Astrocyte of the cerebellum (primary cell): ENCODE data around the gene USP25.

Experiments used
- DNase-seq: peaks from one replicate; pipeline ENCODE4 v3.0.0-alpha.2; 2011; ENCODE audit warnings: low read depth
- H3K4me3 ChIP-seq: 2 replicates; pipeline ENCODE4 v1.5.1; 2011; ENCODE audit warnings: mild to moderate bottlenecking, low read depth, low read length, moderate library complexity
- CTCF ChIP-seq: IDR thresholded peaks from 2 replicates; pipeline ENCODE4 v1.5.1; 2012; ENCODE audit warnings: low read length, low read depth, moderate library complexity, mild to moderate bottlenecking; ENCODE audit errors: missing control alignments
- in situ Hi-C: cut with HindIII; loops from 2 replicates; pipeline ENCODE4 v1.10.0; 2017; ENCODE audit warnings: low sequenced_read_pairs

The USP25 gene

GRCh38 chr21:15793109-15793508, 63.3 kb downstream of the USP25 start:
- no peak for DNase-seq
- in situ Hi-C loops: no loop called here
- no peak overlapping the region for H3K4me3 ChIP-seq
- TF ChIP-seq CTCF: no peak

GRCh38 chr21:15793550-15794235, 63.9 kb downstream of the USP25 start:
- in situ Hi-C loops: no loop called here
- no peak overlapping the region for H3K4me3 ChIP-seq
- no peak for TF ChIP-seq CTCF
- DNase-seq: no peak

- TF ChIP-seq CTCF: no peak
- in situ Hi-C loops: no loop called here
- no peak for DNase-seq
- H3K4me3 ChIP-seq: no peak overlapping the region
Measured at GRCh38 chr21:15794277-15794912, 64.6 kb downstream of the USP25 start.

- DNase-seq: no peak
- in situ Hi-C loops: no loop called here
- no peak overlapping the region for H3K4me3 ChIP-seq
- TF ChIP-seq CTCF: no peak
Measured at GRCh38 chr21:15795533-15795932, 65.8 kb downstream of the USP25 start.

- in situ Hi-C loops: no loop called here
- TF ChIP-seq CTCF: no peak
- DNase-seq: no peak
- no peak overlapping the region for H3K4me3 ChIP-seq
Measured at GRCh38 chr21:15797577-15798363, 68.0 kb downstream of the USP25 start.

- no peak for DNase-seq
- H3K4me3 ChIP-seq: no peak overlapping the region
- in situ Hi-C loops: no loop called here
- TF ChIP-seq CTCF: no peak
Measured at GRCh38 chr21:15801352-15801863, 71.6 kb downstream of the USP25 start.
